K562 (cell line): ENCODE data around the gene C7orf25. TPM values are rescaled to one million over a fixed set of nuclear protein-coding genes. Genes with fewer than 3 reads are reported as not detected.

ENCODE experiments used
- CREM ChIP-seq: IDR thresholded peaks from 2 replicates; pipeline ENCODE4 v1.6.1; 2014; ENCODE audit warnings: antibody characterized with exemption, low read depth
- GABPB1 ChIP-seq: sonication (generic); formaldehyde crosslinking; IDR thresholded peaks from 2 replicates; pipeline ENCODE4 v1.8.0; 2022; ENCODE audit warnings: mild to moderate bottlenecking, missing genetic modification reagents
- MTA3 ChIP-seq: fragments of 450-650 bp; formaldehyde crosslinking; IDR thresholded peaks from 2 replicates; pipeline ENCODE4 v1.6.1; 2017; ENCODE audit warnings: mild to moderate bottlenecking, borderline replicate concordance
- SIX5 ChIP-seq, 2 experiments: IDR thresholded peaks; 2 replicates each; pipeline ENCODE4 v1.6.1; 2011; ENCODE audit warnings: low read length in 2 of 2, borderline replicate concordance in 1 of 2, low read depth in 1 of 2, mild to moderate bottlenecking in 1 of 2, moderate library complexity in 1 of 2; ENCODE audit not compliant: insufficient read depth in 1 of 2
- SMARCB1 ChIP-seq: IDR thresholded peaks from 2 replicates; pipeline ENCODE4 v1.6.1; 2011; ENCODE audit warnings: improper control_type of control experiment, low read depth; ENCODE audit not compliant: insufficient read length
- SOX6 ChIP-seq: fragments of 450-650 bp; IDR thresholded peaks from 2 replicates; pipeline ENCODE4 v1.6.1; 2014; ENCODE audit warnings: mild to moderate bottlenecking
- SP1 ChIP-seq: sonication (generic); formaldehyde crosslinking; IDR thresholded peaks from 2 replicates; pipeline ENCODE4 v1.8.1; 2022; ENCODE audit warnings: mild to moderate bottlenecking, missing genetic modification reagents
- TBP ChIP-seq: optimal IDR thresholded peaks from 2 replicates; pipeline ENCODE3; 2011; ENCODE audit warnings: low read depth, low read length, improper control_type of control experiment
- ZFX ChIP-seq: sonication (generic); formaldehyde crosslinking; IDR thresholded peaks from 2 replicates; pipeline ENCODE4 v1.8.0; 2022; ENCODE audit warnings: mild to moderate bottlenecking, missing genetic modification reagents, moderate library complexity
- polyA plus RNA-seq, 8 experiments: library from polyadenylated mRNA; depleted of rRNA in 4 of 8; stranded (reverse) in 5 of 8; unstranded in 3 of 8; fragments of >200 nt; fragmentation: Nextera tagmentation in 2 of 8; fragmentation: Illumina TruSeq in 1 of 8; extraction: Ambion mirVana in 2 of 8; extraction: Trizol in 1 of 8; gene quantifications; 2 replicates each; pipeline versions ENCODE4 v1.2.1 to v1.2.3, GENCODE V29; 2011 to 2014; ENCODE audit warnings: inconsistent platforms in 1 of 8, missing spikeins in 1 of 8
- total RNA-seq, 7 experiments: library from RNA; depleted of rRNA in 6 of 7; stranded (reverse); fragments of >200 nt in 6 of 7; fragmentation: Illumina TruSeq in 2 of 7; extraction: Trizol in 2 of 7; gene quantifications; 2 replicates each; pipeline versions ENCODE4 v1.2.1 to v1.2.3, GENCODE V29; 2011 to 2021; ENCODE audit warnings: low replicate concordance in 1 of 7
- TF ChIP-seq, protein P1 (sequence below): fragments of 450-650 bp; IDR thresholded peaks from 2 replicates; pipeline ENCODE4 v1.6.1; 2017; ENCODE audit warnings: antibody characterized with exemption
- TF ChIP-seq, protein P2 (sequence below): fragments of 450-650 bp; IDR thresholded peaks from 2 replicates; pipeline ENCODE4 v1.6.1; 2016; ENCODE audit warnings: mild to moderate bottlenecking, moderate library complexity

C7orf25 gene
- total and polyA plus RNA-seq, 9 of the 15 experiments (the other 6 are each of a cell fraction or from before 2014, with no cell fraction given): 1.2 to 4.7 (median 1.9) TPM

DNA sequence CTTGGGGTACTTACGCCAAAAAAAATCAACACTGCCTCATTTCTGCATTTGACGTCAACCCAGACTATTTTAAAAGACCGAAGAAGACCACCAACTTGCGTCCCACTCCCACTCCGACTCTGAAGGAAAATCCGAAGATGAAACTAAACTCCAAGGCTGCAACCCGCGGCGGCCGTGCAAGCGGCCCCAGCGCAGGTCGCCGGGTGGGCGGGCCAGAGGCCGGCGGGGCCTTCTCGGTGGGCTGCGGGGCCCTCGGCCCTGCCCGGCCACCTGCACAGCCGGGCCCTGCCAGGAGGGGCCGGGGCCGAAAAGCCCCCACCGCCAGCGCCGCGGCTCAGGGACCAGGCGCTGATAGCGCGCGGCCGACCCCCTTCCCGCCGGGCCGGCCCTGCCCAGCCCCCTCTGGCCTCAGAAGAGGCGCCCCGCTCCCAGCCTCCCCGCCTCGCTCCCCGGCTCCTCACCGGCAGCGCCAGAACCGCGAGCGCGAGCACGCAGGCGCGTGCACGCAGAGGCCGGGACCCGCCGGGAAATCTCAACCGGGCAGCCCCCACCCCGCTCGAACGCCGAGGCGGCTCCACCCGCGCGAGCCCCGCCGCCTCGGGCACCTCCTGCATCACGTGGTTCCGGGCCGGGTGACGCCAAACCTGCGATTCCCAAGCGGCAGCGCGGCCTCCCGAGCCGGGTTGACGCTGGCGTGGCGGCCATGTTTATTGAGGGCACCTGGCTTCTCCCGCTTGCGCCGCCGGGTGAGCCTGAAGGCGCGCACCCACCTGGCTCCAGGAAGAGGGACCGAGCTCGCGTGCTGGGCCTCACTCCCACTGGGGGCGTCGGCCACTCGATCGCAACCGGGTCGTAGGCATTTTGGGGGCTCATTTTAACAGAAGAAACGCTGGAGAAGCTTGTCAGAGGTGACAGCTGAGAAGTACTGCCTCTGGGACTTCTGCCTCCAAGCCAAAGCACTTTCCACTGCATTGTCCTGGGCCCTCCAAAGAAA lies at the start of gene C7orf25 (continued):
- TF ChIP-seq SIX5 (IDR thresholded peaks at IDR 0.05; ENCODE audit: borderline replicate concordance in 1 of 2, insufficient read depth in 1 of 2, low read depth in 1 of 2, low read length in 2 of 2) (peak; percentile 69 to 79), TBP (peak; percentile 61), CREM (peak; percentile 87), GABPB1 (CRISPR knock-in tag) (peak; percentile 95), SP1 (CRISPR knock-in tag) (peak; percentile 69), SMARCB1 (no peak), SOX6 (0 out of 2 replicates have a peak, but pooled peaks have one; percentile 59), ZFX (CRISPR knock-in tag) (peak; percentile 82), MTA3 (peak; percentile 84; the same call in 1 of the 2 replicates)
- TF ChIP-seq, protein P1, sequence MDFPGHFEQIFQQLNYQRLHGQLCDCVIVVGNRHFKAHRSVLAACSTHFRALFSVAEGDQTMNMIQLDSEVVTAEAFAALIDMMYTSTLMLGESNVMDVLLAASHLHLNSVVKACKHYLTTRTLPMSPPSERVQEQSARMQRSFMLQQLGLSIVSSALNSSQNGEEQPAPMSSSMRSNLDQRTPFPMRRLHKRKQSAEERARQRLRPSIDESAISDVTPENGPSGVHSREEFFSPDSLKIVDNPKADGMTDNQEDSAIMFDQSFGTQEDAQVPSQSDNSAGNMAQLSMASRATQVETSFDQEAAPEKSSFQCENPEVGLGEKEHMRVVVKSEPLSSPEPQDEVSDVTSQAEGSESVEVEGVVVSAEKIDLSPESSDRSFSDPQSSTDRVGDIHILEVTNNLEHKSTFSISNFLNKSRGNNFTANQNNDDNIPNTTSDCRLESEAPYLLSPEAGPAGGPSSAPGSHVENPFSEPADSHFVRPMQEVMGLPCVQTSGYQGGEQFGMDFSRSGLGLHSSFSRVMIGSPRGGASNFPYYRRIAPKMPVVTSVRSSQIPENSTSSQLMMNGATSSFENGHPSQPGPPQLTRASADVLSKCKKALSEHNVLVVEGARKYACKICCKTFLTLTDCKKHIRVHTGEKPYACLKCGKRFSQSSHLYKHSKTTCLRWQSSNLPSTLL: no peak
- TF ChIP-seq, protein P2, sequence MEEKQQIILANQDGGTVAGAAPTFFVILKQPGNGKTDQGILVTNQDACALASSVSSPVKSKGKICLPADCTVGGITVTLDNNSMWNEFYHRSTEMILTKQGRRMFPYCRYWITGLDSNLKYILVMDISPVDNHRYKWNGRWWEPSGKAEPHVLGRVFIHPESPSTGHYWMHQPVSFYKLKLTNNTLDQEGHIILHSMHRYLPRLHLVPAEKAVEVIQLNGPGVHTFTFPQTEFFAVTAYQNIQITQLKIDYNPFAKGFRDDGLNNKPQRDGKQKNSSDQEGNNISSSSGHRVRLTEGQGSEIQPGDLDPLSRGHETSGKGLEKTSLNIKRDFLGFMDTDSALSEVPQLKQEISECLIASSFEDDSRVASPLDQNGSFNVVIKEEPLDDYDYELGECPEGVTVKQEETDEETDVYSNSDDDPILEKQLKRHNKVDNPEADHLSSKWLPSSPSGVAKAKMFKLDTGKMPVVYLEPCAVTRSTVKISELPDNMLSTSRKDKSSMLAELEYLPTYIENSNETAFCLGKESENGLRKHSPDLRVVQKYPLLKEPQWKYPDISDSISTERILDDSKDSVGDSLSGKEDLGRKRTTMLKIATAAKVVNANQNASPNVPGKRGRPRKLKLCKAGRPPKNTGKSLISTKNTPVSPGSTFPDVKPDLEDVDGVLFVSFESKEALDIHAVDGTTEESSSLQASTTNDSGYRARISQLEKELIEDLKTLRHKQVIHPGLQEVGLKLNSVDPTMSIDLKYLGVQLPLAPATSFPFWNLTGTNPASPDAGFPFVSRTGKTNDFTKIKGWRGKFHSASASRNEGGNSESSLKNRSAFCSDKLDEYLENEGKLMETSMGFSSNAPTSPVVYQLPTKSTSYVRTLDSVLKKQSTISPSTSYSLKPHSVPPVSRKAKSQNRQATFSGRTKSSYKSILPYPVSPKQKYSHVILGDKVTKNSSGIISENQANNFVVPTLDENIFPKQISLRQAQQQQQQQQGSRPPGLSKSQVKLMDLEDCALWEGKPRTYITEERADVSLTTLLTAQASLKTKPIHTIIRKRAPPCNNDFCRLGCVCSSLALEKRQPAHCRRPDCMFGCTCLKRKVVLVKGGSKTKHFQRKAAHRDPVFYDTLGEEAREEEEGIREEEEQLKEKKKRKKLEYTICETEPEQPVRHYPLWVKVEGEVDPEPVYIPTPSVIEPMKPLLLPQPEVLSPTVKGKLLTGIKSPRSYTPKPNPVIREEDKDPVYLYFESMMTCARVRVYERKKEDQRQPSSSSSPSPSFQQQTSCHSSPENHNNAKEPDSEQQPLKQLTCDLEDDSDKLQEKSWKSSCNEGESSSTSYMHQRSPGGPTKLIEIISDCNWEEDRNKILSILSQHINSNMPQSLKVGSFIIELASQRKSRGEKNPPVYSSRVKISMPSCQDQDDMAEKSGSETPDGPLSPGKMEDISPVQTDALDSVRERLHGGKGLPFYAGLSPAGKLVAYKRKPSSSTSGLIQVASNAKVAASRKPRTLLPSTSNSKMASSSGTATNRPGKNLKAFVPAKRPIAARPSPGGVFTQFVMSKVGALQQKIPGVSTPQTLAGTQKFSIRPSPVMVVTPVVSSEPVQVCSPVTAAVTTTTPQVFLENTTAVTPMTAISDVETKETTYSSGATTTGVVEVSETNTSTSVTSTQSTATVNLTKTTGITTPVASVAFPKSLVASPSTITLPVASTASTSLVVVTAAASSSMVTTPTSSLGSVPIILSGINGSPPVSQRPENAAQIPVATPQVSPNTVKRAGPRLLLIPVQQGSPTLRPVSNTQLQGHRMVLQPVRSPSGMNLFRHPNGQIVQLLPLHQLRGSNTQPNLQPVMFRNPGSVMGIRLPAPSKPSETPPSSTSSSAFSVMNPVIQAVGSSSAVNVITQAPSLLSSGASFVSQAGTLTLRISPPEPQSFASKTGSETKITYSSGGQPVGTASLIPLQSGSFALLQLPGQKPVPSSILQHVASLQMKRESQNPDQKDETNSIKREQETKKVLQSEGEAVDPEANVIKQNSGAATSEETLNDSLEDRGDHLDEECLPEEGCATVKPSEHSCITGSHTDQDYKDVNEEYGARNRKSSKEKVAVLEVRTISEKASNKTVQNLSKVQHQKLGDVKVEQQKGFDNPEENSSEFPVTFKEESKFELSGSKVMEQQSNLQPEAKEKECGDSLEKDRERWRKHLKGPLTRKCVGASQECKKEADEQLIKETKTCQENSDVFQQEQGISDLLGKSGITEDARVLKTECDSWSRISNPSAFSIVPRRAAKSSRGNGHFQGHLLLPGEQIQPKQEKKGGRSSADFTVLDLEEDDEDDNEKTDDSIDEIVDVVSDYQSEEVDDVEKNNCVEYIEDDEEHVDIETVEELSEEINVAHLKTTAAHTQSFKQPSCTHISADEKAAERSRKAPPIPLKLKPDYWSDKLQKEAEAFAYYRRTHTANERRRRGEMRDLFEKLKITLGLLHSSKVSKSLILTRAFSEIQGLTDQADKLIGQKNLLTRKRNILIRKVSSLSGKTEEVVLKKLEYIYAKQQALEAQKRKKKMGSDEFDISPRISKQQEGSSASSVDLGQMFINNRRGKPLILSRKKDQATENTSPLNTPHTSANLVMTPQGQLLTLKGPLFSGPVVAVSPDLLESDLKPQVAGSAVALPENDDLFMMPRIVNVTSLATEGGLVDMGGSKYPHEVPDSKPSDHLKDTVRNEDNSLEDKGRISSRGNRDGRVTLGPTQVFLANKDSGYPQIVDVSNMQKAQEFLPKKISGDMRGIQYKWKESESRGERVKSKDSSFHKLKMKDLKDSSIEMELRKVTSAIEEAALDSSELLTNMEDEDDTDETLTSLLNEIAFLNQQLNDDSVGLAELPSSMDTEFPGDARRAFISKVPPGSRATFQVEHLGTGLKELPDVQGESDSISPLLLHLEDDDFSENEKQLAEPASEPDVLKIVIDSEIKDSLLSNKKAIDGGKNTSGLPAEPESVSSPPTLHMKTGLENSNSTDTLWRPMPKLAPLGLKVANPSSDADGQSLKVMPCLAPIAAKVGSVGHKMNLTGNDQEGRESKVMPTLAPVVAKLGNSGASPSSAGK: peak; percentile 95
